GM18508 (cell line): Measurements from ENCODE around the gene PRKAG2.
"Not testable (repeated sequence)": the region's sequence is repeated elsewhere in the genome, so short reads cannot be mapped to it uniquely, and the experiment has no call there.

Experiments used
- ATAC-seq: cut with Tn5 transposase; IDR thresholded peaks from one replicate; pipeline ENCODE4 v1.9.1; 2021; ENCODE audit warnings: moderate number of reproducible peaks; ENCODE audit not compliant: insufficient read depth, unreplicated experiment

The PRKAG2 gene

DNA sequence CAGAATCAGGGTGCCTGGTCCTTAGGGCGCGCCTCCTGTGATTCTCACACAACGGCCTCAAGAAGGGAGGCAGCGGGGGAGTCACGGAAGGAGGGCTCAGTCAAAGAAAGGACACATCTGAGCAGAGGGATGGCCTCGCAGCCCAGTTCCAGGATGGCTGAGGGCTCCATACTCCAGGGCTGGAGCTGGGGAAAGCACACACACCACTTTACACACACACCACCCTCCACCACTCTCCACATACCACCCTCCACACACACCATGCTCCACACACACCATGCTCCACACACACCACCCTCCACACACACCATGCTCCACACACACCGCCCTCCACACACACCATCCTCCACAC is 22.2 kb downstream of the PRKAG2 start:
- no peak for ATAC-seq

GRCh38 chr7:151853896-151854719 is 22.8 kb downstream of the PRKAG2 start:
- no peak for ATAC-seq

GRCh38 chr7:151852486-151853396 is 24.2 kb downstream of the PRKAG2 start:
- ATAC-seq: no peak

DNA sequence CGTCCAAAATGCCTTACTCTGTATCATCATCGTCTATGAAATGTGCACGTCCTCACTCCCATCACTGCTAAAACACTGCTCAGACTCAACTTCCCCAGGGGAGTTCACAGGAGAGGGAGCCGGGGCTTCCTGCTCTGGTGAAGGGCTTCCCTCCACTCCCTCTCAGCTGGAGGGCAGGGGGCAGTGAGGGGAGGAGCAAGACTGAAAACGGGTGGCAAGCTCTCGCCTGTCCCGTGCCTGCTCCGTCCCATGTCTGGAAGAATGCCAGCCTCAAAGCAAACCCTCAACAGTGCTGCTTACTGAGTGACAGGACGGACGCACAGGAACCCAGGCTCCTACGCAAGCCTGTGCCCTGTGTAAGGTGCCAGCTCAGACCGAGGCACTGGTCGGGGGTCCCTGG is 25.1 kb downstream of the PRKAG2 start:
- ATAC-seq: no peak

- ATAC-seq: no peak
Measured at GRCh38 chr7:151851145-151851751, 25.7 kb downstream of the PRKAG2 start.

GRCh38 chr7:151850491-151851124 is 26.3 kb downstream of the PRKAG2 start:
- no peak for ATAC-seq

DNA sequence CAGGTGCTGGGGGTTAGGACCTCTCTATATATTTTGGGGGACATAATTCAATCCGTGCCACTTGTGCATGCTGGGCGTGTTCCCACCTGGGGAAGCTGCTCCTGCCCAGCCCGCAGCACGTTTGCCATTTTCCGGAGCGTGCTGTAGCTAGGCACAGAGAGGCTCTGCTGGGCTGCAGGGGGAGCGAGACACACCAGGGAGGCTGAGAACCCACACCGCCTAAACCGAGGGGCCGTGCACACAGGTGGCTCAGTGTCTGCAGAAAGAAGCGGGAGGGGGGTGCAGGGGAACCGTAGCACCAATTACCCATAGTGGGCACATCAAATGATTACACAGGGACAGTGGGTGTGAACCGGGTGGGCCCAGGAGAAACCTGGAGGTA is 27.0 kb downstream of the PRKAG2 start:
- no peak for ATAC-seq

DNA sequence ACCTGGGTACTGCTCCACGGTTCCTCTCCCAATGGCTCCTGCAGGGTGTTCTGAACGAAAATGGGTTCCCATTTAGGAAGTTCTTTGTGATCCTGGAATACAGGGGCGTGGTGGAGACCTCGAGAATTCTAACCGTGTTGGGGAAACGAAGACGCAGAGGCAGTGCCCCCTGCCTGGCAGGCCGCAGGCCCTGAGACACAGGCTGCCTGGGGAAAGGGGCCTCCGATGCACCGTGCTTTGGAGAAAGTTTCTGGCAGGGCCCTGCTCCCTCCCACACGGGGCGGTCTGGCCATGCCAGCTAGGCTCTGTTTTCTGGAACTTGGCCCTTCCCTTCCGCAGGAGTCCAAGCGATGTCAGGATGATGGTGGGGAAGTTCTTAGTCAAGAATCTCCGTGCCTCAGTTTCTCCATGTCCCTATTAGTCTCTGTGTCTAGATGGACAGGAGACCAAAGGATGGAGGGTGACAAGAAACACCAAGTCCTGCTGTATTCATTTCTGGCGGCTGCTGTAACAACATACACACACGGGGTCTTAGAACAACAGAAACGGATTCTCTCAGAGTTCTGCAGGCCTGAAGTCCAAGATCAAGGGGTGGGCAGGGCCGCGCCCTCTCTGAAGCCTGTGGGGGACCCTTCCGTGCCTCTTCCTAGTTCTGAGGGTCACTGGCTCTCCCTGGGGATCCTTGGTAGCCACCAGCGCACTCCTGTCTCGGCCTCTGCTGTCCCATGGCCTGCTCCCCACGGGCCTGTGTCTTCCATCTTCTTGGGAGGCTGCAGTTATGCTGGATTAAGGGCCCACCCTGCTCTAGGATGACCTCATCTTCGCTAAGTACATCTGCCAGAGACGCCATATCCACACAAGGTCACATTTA is 27.7 kb downstream of the PRKAG2 start:
- ATAC-seq: no peak

GRCh38 chr7:151847681-151848081 is 29.2 kb downstream of the PRKAG2 start:
- no peak for ATAC-seq

DNA sequence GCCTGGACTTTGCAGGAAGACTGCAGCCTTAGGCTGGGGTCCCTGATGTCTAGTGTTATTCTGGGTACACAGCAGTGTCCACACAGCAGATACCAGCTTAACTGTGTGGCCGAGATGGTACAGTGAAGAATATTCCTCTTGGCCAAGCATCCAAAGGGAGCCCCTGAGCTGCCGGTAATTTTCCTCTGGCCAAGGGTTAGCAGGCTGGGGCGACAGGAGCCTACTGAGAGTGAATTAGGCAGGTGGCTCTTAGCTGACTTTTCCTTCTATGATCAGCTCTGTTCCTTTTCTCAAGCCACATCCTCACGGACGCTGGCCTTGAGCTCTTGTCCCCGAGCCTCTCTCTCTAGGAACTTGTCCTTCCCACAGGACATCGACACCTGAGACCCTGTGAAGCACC is 29.8 kb downstream of the PRKAG2 start:
- ATAC-seq: no peak

GRCh38 chr7:151845412-151846205 is 31.3 kb downstream of the PRKAG2 start:
- ATAC-seq: no peak

- no peak for ATAC-seq
Measured at GRCh38 chr7:151844825-151845200, 32.1 kb downstream of the PRKAG2 start.

DNA sequence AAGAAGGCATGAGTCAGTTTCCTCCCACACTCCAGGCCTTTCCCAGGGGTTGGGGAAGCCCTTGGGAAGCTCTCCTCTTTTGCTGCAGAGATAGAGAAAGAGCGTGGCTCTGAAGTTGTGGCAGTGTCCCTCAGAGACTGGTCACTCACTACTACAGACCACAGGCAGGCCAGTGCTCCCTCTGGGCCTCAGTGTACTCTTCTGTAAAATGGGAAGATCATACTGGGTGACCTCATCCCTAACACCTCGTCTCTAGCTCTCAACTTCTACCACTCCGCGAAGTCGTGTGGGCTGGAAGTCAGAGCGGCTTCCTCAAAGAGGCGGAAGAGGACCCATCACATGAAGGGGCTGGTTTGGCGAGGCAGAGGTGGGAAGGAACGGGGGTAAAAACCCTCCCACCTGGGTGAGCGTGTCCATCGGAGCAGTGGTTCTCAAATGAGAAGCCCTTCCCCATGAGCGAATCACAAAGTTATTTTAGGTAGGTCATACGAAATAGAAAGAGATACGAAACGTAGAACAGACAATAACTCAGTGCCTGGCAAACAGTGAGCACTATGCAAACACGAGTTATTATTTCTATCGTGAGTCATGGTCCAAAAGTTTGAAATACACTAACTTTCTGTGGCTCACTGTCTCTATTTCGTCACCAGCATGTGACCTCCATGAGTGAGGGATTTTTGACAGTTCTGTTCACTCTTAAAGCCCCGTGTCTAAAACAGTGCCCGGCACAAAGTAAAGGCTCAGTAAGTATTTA is 32.7 kb downstream of the PRKAG2 start:
- ATAC-seq: no peak

GRCh38 chr7:151843181-151843580 is 33.7 kb downstream of the PRKAG2 start:
- ATAC-seq: no peak

GRCh38 chr7:151841395-151842051 is 35.4 kb downstream of the PRKAG2 start:
- not testable (repeated sequence) for ATAC-seq

DNA sequence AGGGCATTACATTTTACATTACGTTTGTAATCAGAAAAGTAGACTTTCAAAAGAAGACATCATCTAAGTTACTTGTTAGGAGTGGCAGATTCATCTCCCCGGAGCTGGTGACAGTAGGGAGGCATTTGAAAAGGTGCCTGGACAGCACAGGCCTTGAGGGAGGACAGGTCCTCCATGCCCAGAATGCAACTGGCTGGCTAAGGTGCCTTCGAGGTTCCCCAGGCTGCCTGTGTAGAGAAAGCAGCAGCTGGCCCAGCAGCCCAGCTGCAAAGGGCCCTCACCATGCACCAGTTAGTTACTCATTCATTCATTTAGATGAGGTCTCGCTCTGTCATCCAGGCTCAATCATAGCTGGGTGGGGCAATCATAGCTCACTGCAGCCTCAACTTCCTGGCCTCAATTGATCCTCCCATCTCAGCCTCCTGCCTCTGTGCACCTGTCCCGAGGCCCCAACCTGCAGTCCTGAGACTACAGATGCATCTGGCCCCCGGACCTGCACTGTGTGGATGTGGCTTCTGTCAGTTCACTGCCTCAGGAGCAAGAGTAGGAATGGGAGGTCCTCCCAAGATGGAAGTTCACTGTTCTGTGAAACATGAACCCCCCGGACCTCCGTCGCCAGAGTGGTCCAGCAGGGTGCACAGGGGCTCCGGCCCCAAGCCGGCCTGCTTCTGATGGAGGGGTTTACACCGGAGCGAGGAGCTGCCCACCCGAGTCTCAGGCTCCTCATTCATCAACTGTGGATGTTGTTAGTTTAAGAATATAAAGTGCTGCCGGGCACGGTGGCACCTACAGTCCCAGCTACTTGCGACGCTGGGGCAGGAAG is 36.6 kb downstream of the PRKAG2 start:
- no peak for ATAC-seq

- ATAC-seq: no peak
Measured at GRCh38 chr7:151839451-151839921, 37.4 kb downstream of the PRKAG2 start.
